ENCODE data around the gene CHST13. TPM values are rescaled to one million over a fixed set of nuclear protein-coding genes. Genes with fewer than 3 reads are reported as not detected.

The CHST13 gene
- total RNA-seq, 4 donors from 2014 or later: 0.19 to 0.69 (median 0.37) TPM

DNA sequence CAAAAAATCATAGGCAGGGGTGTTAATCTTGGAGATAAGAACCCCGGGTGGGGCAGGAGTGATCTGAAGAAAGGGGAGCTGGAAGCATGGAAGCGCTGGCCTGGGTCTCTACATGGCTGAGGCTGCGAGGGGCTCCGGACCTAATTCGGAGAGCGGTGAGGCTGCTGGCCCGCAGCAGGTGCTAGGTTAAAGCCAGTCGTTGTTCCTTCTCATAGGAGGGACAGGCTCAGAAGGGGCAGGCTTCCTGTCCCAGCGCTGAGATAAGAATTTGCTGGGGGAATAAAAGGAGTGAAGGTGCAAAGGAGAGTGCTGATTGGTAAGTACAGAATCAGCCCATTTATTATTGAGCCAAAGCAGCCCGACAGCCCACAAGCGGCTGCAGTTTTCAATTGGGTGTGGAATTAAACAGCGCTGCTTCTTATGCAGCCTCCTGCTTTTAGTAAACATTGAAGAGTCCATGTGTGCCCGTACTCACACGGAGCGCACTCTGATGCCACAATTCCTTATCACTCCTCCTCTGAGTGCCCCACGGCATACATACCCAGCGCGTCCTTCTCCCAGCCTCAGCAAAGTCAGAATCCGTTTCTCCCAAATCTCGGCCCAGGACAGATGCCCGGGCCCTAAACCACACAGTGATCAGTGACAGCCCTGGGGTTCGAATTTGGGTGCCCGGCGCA lies 17.1 kb downstream of the CHST13 start:
- H3K4me3 ChIP-seq: no peak overlapping the region
- TF ChIP-seq POLR2A (IDR thresholded peaks at IDR 0.05; ENCODE audit: low read depth) (no peak), EP300 (IDR thresholded peaks at IDR 0.05) (no peak), POLR2AphosphoS5 (IDR thresholded peaks at IDR 0.05) (no peak)
- TF ChIP-seq, protein P1, sequence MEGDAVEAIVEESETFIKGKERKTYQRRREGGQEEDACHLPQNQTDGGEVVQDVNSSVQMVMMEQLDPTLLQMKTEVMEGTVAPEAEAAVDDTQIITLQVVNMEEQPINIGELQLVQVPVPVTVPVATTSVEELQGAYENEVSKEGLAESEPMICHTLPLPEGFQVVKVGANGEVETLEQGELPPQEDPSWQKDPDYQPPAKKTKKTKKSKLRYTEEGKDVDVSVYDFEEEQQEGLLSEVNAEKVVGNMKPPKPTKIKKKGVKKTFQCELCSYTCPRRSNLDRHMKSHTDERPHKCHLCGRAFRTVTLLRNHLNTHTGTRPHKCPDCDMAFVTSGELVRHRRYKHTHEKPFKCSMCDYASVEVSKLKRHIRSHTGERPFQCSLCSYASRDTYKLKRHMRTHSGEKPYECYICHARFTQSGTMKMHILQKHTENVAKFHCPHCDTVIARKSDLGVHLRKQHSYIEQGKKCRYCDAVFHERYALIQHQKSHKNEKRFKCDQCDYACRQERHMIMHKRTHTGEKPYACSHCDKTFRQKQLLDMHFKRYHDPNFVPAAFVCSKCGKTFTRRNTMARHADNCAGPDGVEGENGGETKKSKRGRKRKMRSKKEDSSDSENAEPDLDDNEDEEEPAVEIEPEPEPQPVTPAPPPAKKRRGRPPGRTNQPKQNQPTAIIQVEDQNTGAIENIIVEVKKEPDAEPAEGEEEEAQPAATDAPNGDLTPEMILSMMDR (IDR thresholded peaks at IDR 0.05): no peak
- no peak for DNase-seq (ENCODE audit: extremely low spot score)
- intact Hi-C loops (cut with DNase I): no loop called here
- peaks cover 5 to 14% (median 9%) of the 10 kb centered on the region in 4 donors for H3K4me1 ChIP-seq
- no peak overlapping the region for H3K27ac ChIP-seq (replicated peaks in 1 of 4)
- peaks cover 0 to 80% (median 9%) of the 10 kb centered on the region in 4 donors for H3K27me3 ChIP-seq
- no peaks in the 10 kb centered on the region for H3K36me3 ChIP-seq
- H3K9me3 ChIP-seq: no peaks in the 10 kb centered on the region
- WGBS: 54% methylated on average over 24 of the region's 24 CpGs

DNA sequence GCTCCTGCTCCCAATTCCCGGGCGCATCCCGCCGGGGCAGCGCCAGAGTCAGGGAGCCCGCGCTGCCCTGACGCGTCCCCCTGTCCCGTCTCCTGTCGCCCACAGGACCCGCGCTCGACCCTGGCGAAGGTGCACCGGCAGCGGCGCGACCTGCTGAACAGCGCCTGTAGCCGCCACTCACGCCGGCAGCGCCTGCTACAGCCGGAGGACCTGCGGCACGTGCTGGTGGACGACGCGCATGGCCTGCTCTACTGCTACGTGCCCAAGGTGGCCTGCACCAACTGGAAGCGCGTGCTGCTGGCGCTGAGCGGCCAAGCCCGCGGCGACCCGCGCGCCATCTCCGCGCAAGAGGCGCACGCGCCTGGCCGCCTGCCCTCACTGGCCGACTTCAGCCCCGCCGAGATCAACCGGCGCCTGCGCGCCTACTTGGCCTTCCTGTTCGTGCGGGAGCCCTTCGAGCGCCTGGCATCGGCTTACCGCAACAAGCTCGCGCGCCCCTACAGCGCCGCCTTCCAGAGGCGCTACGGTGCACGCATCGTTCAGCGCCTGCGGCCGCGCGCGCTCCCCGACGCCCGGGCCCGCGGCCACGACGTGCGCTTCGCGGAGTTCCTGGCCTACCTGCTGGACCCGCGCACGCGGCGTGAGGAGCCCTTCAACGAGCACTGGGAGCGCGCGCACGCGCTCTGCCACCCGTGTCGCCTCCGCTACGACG lies 17.8 kb downstream of the CHST13 start:
- no peak for DNase-seq (ENCODE audit: extremely low spot score)
- no peak for TF ChIP-seq POLR2AphosphoS5 (IDR thresholded peaks at IDR 0.05)
- TF ChIP-seq EP300 (IDR thresholded peaks at IDR 0.05): no peak
- TF ChIP-seq POLR2A (IDR thresholded peaks at IDR 0.05; ENCODE audit: low read depth): no peak
- TF ChIP-seq, protein P1 (IDR thresholded peaks at IDR 0.05): no peak
- Histone ChIP-seq H3K27ac (replicated peaks in 1 of 4) (no peak overlapping the region), H3K27me3 (peaks cover 0 to 77% (median 9%) of the 10 kb centered on the region in 4 donors), H3K9me3 (no peaks in the 10 kb centered on the region), H3K4me3 (no peak overlapping the region), H3K36me3 (no peaks in the 10 kb centered on the region), H3K4me1 (peaks cover 5 to 14% (median 9%) of the 10 kb centered on the region in 4 donors)
- intact Hi-C loops (cut with DNase I): no loop called here
- WGBS: 47% methylated on average over 22 of the region's 101 CpGs

DNA sequence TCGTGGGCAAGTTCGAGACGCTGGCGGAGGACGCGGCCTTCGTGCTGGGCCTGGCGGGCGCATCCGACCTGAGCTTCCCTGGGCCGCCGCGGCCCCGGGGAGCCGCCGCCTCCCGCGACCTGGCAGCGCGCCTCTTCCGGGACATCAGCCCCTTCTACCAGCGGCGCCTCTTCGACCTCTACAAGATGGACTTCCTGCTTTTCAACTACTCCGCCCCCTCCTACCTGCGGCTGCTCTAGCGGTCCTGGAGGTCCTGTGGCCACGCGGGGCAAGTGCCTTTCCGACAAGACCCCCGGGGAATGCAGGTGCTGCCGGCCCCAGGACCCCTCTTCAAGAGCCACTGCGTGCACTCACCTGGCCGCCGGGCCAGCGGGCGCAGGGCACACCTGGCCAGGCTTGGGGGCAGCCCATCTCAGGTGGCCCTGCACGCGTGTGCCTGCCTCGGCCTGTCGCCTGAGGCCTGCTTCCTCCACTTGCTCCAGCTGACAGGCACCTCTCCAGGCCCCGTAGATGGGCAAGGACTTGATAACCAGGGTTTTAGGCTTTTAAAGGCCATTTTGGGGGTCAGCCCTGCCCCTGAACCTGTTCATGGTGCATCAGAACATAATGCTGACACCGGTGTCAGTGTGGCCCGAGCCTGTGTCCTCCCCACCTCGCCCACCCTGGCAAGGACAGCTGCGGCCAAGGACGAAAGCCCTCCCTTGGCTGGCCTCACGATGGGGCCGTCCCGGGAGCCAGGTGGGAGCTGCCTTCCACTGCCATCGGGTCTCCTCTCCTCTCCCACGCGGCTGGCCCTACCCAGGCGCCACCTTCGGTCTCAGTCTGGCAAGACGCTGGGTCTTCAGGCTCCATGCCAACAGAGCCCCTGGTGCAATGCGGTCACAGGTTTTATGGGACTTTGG lies 18.6 kb downstream of the CHST13 start:
- no peak overlapping the region for H3K27ac ChIP-seq (replicated peaks in 1 of 4)

DNA sequence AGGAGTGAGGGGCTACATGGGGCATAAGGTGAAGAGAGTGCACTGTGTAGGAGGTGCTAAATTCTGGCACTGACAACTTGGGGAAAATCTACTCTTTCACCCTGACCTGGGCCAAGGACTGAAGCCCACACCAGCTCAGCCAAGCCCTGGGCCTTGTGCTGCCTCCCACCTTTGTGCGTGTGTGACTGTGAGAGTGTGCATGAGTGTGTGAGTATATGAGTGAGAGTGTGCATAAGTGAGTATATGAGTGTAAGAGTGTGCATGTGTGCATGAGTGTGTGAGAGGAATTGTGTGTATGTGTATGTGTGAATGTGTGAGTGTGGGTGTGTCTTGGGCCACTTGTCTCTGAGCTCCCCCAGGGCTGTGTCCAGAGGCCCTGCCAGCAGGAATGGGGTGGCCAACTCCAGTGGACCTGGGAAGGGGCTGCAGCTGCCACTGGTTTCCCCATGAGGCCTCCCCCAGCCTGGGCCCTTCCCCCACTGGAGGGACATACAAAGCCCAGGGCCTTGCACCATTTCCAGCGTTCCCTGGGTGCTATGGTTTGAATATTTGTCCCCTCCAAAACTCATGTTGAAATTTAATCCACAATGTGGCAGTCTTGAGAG lies 19.6 kb downstream of the CHST13 start:
- Histone ChIP-seq H3K4me3 (no peak overlapping the region), H3K27ac (replicated peaks in 1 of 4) (no peak overlapping the region), H3K4me1 (peaks cover 5 to 14% (median 9%) of the 10 kb centered on the region in 4 donors), H3K36me3 (no peaks in the 10 kb centered on the region), H3K27me3 (peaks cover 0 to 64% (median 9%) of the 10 kb centered on the region in 4 donors), H3K9me3 (no peaks in the 10 kb centered on the region)
- no peak for TF ChIP-seq POLR2AphosphoS5 (IDR thresholded peaks at IDR 0.05)
- no peak for TF ChIP-seq EP300 (IDR thresholded peaks at IDR 0.05)
- TF ChIP-seq, protein P1 (IDR thresholded peaks at IDR 0.05): no peak
- no peak for TF ChIP-seq POLR2A (IDR thresholded peaks at IDR 0.05; ENCODE audit: low read depth)
- intact Hi-C loops (cut with DNase I): no loop called here
- no peak for DNase-seq (ENCODE audit: extremely low spot score)
- WGBS: 94% methylated on average over 1 of the region's 2 CpGs

More for the DNA sequence above, 18.6 kb downstream of the CHST13 start:
- Histone ChIP-seq H3K36me3 (no peaks in the 10 kb centered on the region), H3K4me3 (no peak overlapping the region), H3K9me3 (no peaks in the 10 kb centered on the region), H3K4me1 (peaks cover 5 to 14% (median 9%) of the 10 kb centered on the region in 4 donors), H3K27me3 (peaks cover 0 to 71% (median 9%) of the 10 kb centered on the region in 4 donors)
- TF ChIP-seq POLR2A (IDR thresholded peaks at IDR 0.05; ENCODE audit: low read depth) (no peak), POLR2AphosphoS5 (IDR thresholded peaks at IDR 0.05) (no peak), EP300 (IDR thresholded peaks at IDR 0.05) (no peak)
- TF ChIP-seq, protein P1 (IDR thresholded peaks at IDR 0.05): no peak
- no peak for DNase-seq (ENCODE audit: extremely low spot score)
- intact Hi-C loops (cut with DNase I): no loop called here
- 79% methylated on average over 38 of the region's 57 CpGs for WGBS
